ENCODE measurements around the gene ZNF549. TPM values are rescaled to one million over a fixed set of nuclear protein-coding genes. Genes with fewer than 3 reads are reported as not detected.
A peak's percentile ranks its signal among the peaks of the same experiment; 100 is the strongest.

The ZNF549 gene
- total and polyA plus RNA-seq, 2 of the 13 experiments (the other 11 are each of a cell fraction or from before 2014, with no cell fraction given), result 2.8 to 6.4 TPM

- TF ChIP-seq, protein P1, sequence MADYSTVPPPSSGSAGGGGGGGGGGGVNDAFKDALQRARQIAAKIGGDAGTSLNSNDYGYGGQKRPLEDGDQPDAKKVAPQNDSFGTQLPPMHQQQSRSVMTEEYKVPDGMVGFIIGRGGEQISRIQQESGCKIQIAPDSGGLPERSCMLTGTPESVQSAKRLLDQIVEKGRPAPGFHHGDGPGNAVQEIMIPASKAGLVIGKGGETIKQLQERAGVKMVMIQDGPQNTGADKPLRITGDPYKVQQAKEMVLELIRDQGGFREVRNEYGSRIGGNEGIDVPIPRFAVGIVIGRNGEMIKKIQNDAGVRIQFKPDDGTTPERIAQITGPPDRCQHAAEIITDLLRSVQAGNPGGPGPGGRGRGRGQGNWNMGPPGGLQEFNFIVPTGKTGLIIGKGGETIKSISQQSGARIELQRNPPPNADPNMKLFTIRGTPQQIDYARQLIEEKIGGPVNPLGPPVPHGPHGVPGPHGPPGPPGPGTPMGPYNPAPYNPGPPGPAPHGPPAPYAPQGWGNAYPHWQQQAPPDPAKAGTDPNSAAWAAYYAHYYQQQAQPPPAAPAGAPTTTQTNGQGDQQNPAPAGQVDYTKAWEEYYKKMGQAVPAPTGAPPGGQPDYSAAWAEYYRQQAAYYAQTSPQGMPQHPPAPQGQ (CRISPR knock-in tag; IDR thresholded peaks at IDR 0.05; ENCODE audit: borderline replicate concordance), result no peak; the same call in 1 of the 2 replicates
- TF ChIP-seq NR0B2 (CRISPR knock-in tag; IDR thresholded peaks at IDR 0.05) (no peak), IKZF1 (IDR thresholded peaks at IDR 0.05) (no peak), HHEX (CRISPR knock-in tag; IDR thresholded peaks at IDR 0.05) (no peak), ONECUT2 (CRISPR knock-in tag; IDR thresholded peaks at IDR 0.05) (no peak), ZNF644 (CRISPR knock-in tag; IDR thresholded peaks at IDR 0.05; ENCODE audit: low read depth) (no peak), ZFP41 (CRISPR knock-in tag; IDR thresholded peaks at IDR 0.05; ENCODE audit: borderline replicate concordance) (0 out of 2 replicates have a peak, but pooled peaks have one; percentile 36), POLR2G (IDR thresholded peaks at IDR 0.05; ENCODE audit: low read depth, low read length) (0 out of 2 replicates have a peak, but pooled peaks have one; percentile 28), ZNF746 (CRISPR knock-in tag; IDR thresholded peaks at IDR 0.05) (peak; percentile 64; the same call in 1 of the 2 replicates), IRX3 (CRISPR knock-in tag; IDR thresholded peaks at IDR 0.05; ENCODE audit: borderline replicate concordance, low read depth) (0 out of 2 replicates have a peak, but pooled peaks have one; percentile 70), ZNF615 (CRISPR knock-in tag; IDR thresholded peaks at IDR 0.05; ENCODE audit: borderline replicate concordance) (no peak), CERS6 (CRISPR knock-in tag; IDR thresholded peaks at IDR 0.05) (no peak), ATF1 (CRISPR knock-in tag; IDR thresholded peaks at IDR 0.05) (0 out of 2 replicates have a peak, but pooled peaks have one; percentile 40), ARNT2 (CRISPR knock-in tag; IDR thresholded peaks at IDR 0.05; ENCODE audit: low read depth) (peak; percentile 66; the same call in 1 of the 2 replicates), SMYD3 (CRISPR knock-in tag; IDR thresholded peaks at IDR 0.05) (peak; percentile 54; the same call in 1 of the 2 replicates), ZBTB49 (CRISPR knock-in tag; IDR thresholded peaks at IDR 0.05; ENCODE audit: borderline replicate concordance) (no peak), ZBTB34 (CRISPR knock-in tag; IDR thresholded peaks at IDR 0.05) (no peak)
- TF ChIP-seq, protein P2, sequence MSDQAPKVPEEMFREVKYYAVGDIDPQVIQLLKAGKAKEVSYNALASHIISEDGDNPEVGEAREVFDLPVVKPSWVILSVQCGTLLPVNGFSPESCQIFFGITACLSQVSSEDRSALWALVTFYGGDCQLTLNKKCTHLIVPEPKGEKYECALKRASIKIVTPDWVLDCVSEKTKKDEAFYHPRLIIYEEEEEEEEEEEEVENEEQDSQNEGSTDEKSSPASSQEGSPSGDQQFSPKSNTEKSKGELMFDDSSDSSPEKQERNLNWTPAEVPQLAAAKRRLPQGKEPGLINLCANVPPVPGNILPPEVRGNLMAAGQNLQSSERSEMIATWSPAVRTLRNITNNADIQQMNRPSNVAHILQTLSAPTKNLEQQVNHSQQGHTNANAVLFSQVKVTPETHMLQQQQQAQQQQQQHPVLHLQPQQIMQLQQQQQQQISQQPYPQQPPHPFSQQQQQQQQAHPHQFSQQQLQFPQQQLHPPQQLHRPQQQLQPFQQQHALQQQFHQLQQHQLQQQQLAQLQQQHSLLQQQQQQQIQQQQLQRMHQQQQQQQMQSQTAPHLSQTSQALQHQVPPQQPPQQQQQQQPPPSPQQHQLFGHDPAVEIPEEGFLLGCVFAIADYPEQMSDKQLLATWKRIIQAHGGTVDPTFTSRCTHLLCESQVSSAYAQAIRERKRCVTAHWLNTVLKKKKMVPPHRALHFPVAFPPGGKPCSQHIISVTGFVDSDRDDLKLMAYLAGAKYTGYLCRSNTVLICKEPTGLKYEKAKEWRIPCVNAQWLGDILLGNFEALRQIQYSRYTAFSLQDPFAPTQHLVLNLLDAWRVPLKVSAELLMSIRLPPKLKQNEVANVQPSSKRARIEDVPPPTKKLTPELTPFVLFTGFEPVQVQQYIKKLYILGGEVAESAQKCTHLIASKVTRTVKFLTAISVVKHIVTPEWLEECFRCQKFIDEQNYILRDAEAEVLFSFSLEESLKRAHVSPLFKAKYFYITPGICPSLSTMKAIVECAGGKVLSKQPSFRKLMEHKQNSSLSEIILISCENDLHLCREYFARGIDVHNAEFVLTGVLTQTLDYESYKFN (CRISPR knock-in tag; conservative IDR thresholded peaks at IDR 0.05), result no peak
Measured at GRCh38 chr19:57599761-57600383, 72.7 kb downstream of the ZNF549 start, which contains the start of gene ZNF530 (continued).

All from HepG2 (cell line).